HG03520 (cell line): ENCODE results near the gene LYG1.
"Not testable (repeated sequence)": the region's sequence is repeated elsewhere in the genome, so short reads cannot be mapped to it uniquely, and the experiment has no call there.

ENCODE experiments used
- ATAC-seq: cut with Tn5 transposase; IDR thresholded peaks from one replicate; pipeline ENCODE4 v1.9.1; 2021; ENCODE audit warnings: mild to moderate bottlenecking, moderate library complexity; ENCODE audit not compliant: unreplicated experiment

Gene LYG1

DNA sequence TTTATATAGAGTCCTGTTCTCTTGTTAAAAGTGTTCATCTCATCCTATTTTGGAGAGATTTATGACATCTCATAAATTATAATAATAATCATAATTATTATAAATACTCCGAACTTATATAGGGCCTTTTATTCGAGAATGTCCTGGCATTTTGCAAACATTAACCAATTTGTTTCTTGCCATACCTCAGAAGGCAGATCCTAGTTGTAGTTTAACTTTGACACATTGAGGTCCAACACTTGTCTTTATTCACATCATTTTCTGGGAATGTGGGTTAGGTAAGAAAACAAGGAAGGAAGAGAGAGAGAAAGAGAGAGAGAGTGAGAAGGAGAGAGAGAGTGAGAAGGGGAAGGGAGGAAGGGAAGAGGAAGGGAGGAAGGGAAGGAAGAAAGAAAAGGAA lies at the start of gene LYG1:
Gene LYG1, minus strand, starts transcription at position 101 of the 400 bp plus-strand sequence. CDS start 5,527 bp downstream, outside the sequence.
- not testable (repeated sequence) for ATAC-seq

DNA sequence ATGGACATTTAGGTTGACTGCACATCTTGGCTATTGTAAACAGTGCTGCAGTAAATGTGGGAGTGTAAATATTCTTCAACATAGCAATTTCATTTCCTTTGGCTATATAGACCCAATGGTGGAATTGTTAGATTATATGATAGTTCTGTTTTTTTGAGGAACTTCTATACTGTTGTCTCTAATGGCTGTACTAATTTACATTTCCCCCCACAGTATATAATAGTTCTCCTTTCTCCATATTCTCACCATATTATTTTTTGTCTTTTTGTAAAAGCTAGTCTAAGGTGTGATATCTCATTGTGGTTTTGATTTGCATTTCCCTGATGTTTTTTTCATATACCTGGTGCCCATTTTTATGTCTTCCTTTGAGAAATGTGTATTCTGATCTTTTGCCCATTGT lies 49.2 kb upstream of the LYG1 start:
- ATAC-seq = no peak

DNA sequence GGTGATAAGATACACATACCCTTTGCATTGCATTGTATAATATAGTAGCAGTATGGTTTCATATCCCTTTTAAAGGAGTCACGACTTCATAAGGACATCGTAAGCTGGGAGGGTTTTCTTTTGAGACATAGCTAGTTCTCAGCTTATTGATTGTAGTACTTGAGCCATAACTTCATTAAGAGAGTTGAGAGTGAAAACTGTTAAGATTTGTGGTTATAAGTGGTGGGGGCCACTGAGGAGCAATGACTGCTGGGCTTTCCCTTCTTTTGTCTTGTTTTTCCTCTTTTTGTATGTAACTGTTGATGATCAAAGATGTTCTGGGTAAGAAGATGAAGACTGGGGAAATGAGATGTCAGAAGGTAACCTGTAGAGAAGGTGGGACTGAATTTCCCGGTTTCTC lies 47.2 kb upstream of the LYG1 start:
- no peak for ATAC-seq

DNA sequence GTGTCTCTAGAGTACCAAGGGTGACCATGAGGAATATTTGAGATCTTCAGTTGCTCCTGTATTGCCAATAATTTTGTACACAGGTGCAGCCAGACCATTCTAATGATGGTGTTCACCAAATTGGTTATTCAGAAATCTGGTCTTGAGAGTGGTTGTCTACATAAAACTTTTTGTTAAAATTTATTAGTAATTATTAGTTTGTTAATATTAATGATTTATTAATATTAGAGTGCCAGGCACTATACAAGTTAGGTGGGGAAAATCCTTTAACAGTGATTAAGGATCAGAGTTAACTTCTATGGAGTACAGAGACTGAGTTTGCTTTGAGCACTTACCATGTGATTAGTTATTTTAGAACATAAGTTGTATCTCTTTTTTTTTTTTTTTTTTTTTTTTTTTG lies 45.2 kb upstream of the LYG1 start:
- no peak for ATAC-seq

GRCh38 chr2:99345446-99345845 lies 44.4 kb upstream of the LYG1 start:
- ATAC-seq = not testable (repeated sequence)

DNA sequence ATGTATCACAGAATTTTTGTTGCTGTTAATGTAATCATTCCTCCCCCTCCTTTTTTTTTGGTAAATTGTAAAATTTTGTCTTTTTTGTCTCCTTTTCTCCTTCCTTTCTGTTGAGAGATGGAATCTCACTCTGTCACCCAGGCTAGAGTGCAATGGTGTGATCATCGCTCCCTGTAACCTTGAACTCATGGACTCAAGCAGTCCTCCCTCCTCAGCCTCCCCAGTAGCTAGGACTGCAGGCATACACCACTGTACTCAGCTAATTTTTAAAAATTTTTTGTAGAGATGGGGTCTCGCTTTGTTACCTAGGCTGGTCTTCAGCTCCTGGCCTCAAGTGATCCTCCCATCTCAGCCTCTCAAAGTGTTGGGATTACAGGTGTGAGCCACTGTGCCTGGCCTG lies 41.5 kb upstream of the LYG1 start:
- ATAC-seq = no peak

- ATAC-seq = no peak
Measured at GRCh38 chr2:99340669-99341236, 39.8 kb upstream of the LYG1 start.

DNA sequence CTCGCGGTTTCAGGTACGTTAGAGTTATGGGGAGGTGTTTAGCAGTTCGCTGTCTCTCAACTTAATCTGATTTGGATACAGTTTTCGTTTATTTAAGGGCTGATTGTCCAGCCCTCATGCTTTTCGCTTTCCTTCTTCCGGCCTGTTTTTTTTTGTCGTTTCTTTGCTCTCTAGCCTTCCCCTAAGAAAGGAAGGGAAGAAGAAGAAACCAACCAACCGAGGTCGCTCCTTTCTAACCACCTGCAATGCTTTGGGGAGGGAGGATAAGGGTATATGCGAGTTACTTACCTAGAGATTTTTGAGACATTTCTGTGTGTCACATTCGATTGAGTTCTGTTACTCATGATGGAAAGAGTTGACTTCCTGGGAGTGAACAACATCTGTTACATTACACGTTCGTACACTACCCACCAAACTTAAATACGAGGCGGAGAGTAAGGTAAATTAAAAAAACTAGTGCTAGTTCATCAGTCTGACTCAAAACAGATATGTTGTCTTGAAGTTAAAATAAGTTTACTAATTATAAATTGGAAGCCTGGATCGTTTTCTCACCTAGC lies 37.1 kb upstream of the LYG1 start:
- no peak for ATAC-seq

- ATAC-seq = peak; percentile 51
Measured at GRCh38 chr2:99337113-99338028, 36.4 kb upstream of the LYG1 start, which contains the start of gene EIF5B. TSS of gene EIF5B (plus strand) at chr2:99337389. CDS start at chr2:99337555, 166 bp downstream.

DNA sequence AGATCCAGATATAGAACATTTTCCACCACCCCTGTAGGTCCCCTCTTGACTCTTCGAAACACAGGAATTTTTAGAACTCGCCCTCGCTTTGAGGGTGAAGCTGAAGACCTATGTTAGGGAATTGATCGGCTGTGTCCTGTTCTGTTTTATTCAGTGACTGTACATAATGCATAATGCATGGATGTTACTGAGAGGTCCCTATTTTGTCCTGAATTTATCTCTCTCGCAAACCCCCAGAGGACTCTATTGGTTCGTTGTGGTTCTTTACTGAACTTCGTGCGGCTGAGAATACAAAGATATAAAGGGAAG lies 35.8 kb upstream of the LYG1 start:
- ATAC-seq = peak; percentile 3

DNA sequence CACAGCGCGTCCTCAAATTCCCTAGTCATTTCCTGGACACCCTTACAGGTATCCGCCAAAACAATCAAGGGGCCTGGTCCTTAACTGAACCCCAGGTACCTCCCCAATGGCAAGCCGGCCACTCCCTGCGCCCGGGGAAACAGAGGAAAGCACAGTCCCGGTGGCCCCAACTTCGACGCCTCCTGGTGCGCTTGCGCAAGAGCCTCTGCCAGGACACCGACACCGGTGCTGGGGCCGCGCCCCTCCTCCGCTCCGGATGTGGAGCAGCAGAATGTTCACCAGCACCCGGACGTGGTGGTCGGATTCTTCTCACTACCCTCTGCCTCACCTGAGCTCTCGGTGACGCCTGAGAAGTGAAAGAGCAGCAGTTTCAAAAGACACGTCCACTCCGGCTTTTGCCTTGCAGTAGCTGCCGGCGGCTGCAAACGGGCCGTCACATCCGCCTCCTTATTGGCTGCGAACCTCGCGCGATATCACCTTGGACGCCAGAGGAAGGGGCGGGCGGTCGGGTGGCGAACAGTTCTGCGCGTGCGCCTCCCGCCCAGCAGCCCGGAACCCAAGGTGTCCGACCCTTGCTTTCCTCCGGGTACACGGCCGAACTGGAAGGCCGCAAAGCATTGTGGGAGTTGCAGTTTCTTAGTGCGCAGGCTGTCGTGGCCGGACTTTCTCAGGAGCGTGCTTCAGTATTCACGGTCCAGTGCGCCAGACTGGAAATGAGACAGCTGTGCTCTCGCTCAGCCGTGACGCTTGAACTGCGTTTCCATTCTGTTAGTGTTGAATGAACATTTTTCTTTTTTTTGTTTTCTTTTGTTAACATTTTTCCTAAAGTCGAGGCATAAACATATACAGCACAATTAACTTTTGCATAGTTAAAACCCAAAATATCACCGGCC lies 35.2 kb upstream of the LYG1 start, which contains the start of gene TXNDC9:
Gene TXNDC9, minus strand, starts transcription at position 423 of the 893 bp plus-strand sequence. CDS start 3,123 bp downstream, outside the sequence.
- ATAC-seq = peak; percentile 67

- no peak for ATAC-seq
Measured at GRCh38 chr2:99325384-99325783, 24.4 kb upstream of the LYG1 start.

GRCh38 chr2:99317873-99318200 lies 16.8 kb upstream of the LYG1 start:
- ATAC-seq = not testable (repeated sequence)

- no peak for ATAC-seq
Measured at GRCh38 chr2:99317161-99317872, 16.3 kb upstream of the LYG1 start.

- ATAC-seq = no peak
Measured at GRCh38 chr2:99299580-99299979, 1.4 kb downstream of the LYG1 start.

- ATAC-seq = no peak
Measured at GRCh38 chr2:99297994-99298393, 3.0 kb downstream of the LYG1 start.

DNA sequence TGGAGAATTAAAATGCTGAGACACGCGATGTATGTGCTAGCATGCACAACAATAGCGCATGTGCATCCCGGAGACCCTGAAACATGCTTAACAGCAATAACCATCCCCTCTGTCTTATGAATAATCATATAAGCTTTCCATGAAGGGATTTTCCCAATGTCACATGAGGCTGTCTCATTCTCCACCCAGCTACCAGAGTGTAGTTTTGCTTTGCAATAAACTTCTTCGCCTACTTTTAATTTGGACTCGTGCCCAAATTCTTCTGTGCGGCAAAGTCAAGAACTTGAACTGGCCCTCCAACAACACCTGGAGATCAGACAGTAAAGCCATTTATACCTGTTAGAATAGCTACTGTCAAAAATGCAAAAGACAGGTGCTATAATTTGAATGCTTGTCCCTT lies 15.5 kb downstream of the LYG1 start:
- ATAC-seq = no peak

DNA sequence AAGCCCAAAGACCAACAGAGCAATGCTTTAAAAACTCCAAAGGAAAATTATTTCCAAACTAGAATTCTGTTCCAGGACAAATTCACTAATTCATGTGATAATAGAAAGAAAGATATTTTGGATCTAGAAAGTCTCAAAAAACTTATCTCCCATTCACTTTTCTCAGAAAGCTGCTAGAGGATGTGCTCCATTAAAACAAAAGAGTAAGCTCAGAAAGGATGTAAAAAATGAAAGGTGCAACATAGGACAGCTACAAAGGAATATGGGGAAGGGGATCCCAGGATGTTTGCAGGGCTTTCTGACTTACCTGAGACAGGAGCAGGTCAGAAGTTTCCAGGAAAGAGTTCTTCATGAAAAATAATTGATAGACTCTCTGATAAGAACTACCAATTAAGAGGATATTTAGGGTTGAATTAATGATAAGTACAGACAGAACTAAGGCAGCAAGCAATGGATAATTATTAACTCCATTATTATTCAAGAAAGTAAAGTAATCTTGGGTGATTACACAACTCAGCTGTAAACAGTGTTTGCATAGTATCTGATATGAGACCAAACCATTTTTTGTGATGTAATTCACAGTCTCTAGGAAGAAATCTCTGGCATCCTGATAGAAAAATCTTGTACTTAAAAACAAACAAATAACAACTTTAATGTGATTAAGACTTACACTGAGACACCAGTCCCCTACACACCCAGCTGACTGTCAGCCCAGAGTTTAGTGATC lies 20.9 kb downstream of the LYG1 start:
- ATAC-seq = no peak

- no peak for ATAC-seq
Measured at GRCh38 chr2:99278793-99279291, 22.2 kb downstream of the LYG1 start.
